ENCODE data around the gene CHRDL2.
"Not testable (repeated sequence)": the region's sequence is repeated elsewhere in the genome, so short reads cannot be mapped to it uniquely, and the experiment has no call there.

Gene CHRDL2

DNA sequence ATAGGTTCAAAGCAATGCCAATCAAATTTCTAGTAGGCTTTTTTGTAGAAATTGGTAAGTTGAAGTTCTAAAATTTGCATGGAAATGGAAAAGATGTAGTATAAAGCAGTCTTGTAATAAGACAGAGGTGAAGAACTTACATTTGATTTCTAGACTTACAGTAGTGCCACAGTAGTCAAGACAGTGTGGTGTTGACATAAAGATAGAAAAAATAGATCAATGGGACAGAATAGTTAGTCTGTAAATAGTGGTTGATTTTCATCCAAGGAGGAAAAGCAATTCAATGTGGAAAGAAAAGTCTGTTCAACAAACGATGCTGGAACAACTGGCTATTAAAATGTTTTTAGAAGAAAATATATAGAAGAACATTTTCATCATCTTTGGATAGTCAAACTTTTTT is 67.9 kb downstream of the CHRDL2 start:
- H3K4me3 ChIP-seq (ENCODE audit: low read depth, low read length) = no peak overlapping the region
- TF ChIP-seq, protein P1, sequence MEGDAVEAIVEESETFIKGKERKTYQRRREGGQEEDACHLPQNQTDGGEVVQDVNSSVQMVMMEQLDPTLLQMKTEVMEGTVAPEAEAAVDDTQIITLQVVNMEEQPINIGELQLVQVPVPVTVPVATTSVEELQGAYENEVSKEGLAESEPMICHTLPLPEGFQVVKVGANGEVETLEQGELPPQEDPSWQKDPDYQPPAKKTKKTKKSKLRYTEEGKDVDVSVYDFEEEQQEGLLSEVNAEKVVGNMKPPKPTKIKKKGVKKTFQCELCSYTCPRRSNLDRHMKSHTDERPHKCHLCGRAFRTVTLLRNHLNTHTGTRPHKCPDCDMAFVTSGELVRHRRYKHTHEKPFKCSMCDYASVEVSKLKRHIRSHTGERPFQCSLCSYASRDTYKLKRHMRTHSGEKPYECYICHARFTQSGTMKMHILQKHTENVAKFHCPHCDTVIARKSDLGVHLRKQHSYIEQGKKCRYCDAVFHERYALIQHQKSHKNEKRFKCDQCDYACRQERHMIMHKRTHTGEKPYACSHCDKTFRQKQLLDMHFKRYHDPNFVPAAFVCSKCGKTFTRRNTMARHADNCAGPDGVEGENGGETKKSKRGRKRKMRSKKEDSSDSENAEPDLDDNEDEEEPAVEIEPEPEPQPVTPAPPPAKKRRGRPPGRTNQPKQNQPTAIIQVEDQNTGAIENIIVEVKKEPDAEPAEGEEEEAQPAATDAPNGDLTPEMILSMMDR (IDR thresholded peaks at IDR 0.05; ENCODE audit: low read depth, low read length) = no peak

DNA sequence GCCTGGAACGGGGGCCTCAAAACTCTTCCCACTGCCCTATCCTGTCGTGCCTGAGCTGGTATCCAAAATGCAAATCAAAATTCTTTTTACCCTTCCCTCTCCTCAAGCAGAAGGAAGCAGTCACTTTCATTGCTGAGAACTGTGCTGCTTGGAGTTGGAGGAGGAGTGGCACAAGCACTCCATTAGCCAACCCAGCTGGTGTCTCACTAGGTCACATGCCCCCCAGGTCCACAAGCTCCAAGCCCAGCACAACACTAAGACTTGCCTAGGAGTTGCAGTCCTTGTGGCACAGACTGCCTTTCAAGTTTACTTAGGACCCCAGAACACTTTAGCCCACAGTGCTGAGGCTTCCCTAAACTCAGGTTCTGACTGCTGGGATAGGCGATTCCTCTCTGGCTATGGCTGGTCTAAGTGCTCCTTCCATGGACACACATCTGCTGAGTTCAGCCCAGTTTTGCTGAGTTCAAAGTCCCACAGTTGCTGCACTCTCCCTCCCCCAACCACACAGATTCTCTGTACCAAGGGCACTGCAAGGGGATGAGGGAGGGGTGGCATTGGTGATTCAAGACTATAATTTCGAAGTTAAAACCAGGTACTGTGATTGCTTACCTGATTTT is 68.6 kb downstream of the CHRDL2 start:
- no peak overlapping the region for H3K4me3 ChIP-seq (ENCODE audit: low read depth, low read length)
- TF ChIP-seq, protein P1 (IDR thresholded peaks at IDR 0.05; ENCODE audit: low read depth, low read length) = no peak

- not testable (repeated sequence) for H3K4me3 ChIP-seq (ENCODE audit: low read depth, low read length)
Observed at GRCh38 chr11:74659124-74659523, 72.1 kb downstream of the CHRDL2 start.

DNA sequence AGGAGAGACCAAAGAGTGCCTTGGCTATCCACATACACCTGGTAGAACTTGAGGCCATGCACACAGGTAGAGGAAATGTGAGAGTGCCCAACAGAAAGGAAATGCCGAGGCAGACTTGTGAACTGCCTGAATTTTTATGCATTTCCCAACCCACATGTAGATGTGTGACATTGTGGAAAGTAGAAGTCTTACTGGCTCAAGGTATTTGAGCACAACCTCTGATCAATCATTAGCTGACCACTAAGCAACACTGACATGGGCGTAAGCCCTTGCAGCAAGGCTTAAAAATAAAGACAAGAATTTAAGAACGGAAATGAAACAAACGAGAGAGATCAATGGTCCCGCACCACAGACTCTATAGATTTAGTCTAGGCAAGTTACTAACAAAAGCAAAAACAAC is 76.2 kb downstream of the CHRDL2 start:
- TF ChIP-seq, protein P1 (IDR thresholded peaks at IDR 0.05; ENCODE audit: low read depth, low read length) = no peak
- no peak overlapping the region for H3K4me3 ChIP-seq (ENCODE audit: low read depth, low read length)

- no peak overlapping the region for H3K4me3 ChIP-seq (ENCODE audit: low read depth, low read length)
- TF ChIP-seq, protein P1 (IDR thresholded peaks at IDR 0.05; ENCODE audit: low read depth, low read length) = no peak
Observed at GRCh38 chr11:74650498-74650897, 80.7 kb downstream of the CHRDL2 start.

GRCh38 chr11:74648894-74649293 is 82.3 kb downstream of the CHRDL2 start:
- TF ChIP-seq, protein P1 (IDR thresholded peaks at IDR 0.05; ENCODE audit: low read depth, low read length) = no peak

DNA sequence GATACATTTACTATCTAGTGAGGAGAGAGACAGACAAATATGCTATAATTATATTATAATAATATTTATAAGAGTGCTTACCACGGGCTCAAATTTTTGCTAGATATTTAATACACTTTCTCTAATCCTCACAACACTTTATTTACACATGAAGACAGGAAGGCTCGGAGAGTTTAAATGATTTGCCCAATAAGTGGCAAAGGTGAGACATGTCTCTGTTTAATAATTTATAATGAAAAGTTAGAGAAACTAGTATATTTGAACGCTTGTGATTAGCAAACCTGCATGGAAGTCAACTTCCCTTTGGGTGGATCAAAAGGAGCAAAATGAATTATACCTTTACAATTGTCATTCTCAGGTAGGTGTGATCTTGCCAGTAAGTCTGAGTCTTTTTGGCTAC is 83.4 kb downstream of the CHRDL2 start:
- TF ChIP-seq, protein P1 (IDR thresholded peaks at IDR 0.05; ENCODE audit: low read depth, low read length) = no peak

More at GRCh38 chr11:74648894-74649293, 82.3 kb downstream of the CHRDL2 start:
- no peak overlapping the region for H3K4me3 ChIP-seq (ENCODE audit: low read depth, low read length)

DNA sequence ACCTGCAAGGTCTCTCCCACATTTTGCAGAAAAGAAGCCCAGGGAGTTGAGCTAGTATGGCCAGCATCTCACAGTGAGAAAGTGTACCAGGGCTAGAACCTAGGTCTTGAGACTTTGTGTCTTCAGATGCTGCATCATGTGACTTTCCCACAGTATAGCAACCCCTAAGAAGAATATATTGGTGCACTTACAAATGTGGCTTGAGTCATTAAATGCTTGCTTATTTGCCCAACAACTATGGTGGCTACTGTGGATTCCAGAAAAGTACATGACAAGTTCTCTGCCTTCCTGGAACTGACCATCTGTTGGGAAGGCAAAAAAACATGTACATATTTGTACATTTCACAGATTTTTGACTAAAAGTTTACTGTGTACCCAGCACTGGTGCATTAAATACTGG is 83.8 kb downstream of the CHRDL2 start:
- TF ChIP-seq, protein P1 (IDR thresholded peaks at IDR 0.05; ENCODE audit: low read depth, low read length) = no peak
- H3K4me3 ChIP-seq (ENCODE audit: low read depth, low read length) = no peak overlapping the region

More for the DNA sequence above, 83.4 kb downstream of the CHRDL2 start:
- H3K4me3 ChIP-seq (ENCODE audit: low read depth, low read length) = no peak overlapping the region

Data from WI38 (cell line).